Medulla oblongata (tissue), 1 donor: ENCODE measurements around the gene PRMT7.

Experiments used
- DNase-seq: peaks from one replicate; pipeline ENCODE4 v3.0.0-alpha.2; 2015; ENCODE audit errors: extremely low spot score

Gene PRMT7

DNA sequence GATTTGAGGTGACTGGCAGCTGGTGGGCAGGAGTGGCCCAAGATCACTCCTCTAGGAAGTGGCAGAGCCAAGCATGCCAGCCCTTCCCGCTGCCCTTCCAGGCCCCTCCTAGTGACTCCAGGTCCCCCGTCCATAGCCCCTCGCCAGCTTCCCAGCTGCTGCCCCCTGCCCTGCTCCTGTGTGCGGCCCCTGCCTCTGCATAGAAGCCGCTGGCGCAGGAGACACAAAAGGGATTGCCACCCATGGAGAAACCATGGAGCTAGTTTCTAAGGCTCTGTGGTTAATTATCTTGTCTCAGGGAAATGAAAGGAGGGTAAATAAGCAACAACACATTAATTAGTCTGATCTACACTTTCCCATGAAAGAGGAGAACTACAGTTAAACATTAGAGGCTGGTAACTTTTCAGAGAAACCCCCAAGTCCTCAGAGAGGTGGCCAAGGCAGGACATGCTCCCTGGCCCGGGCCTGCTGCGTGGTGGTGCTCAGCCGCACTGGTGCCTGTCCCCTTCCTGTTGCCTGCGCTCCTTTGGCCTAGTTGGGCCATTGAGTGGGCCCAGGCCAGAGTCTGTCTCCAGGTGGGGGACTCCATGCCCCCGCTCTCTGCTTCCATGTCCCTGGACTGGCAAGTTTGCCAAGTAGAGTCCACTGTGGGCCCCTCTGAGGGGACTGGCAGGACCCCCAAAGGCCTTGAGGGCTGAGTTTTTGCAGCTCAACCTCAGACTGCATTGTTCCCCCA, 65.2 kb downstream of the PRMT7 start:
- DNase-seq = no peak

GRCh38 chr16:68376590-68376989, 65.8 kb downstream of the PRMT7 start:
- DNase-seq = no peak

DNA sequence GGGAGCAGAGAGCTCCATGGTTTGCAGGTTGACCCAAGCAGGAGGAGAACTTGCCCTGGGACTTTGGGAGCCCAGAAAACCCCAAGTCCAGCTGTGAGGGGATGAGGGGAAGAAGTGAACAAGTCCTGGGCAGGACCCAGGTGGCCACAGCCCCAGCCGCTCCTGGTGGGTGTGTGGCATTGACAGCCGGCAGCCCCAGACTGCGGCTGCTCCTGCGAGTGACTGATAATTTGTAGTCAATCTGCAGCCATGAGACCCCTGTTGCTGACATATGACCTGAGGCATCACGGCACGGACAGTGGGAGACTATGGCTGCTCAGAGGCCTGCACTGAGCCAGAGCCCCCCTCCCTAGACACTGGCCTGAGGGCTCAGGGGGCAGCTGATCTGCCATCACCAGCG, 66.4 kb downstream of the PRMT7 start:
- no peak for DNase-seq

GRCh38 chr16:68377667-68378393, 67.0 kb downstream of the PRMT7 start:
- DNase-seq = peak; percentile 38

DNA sequence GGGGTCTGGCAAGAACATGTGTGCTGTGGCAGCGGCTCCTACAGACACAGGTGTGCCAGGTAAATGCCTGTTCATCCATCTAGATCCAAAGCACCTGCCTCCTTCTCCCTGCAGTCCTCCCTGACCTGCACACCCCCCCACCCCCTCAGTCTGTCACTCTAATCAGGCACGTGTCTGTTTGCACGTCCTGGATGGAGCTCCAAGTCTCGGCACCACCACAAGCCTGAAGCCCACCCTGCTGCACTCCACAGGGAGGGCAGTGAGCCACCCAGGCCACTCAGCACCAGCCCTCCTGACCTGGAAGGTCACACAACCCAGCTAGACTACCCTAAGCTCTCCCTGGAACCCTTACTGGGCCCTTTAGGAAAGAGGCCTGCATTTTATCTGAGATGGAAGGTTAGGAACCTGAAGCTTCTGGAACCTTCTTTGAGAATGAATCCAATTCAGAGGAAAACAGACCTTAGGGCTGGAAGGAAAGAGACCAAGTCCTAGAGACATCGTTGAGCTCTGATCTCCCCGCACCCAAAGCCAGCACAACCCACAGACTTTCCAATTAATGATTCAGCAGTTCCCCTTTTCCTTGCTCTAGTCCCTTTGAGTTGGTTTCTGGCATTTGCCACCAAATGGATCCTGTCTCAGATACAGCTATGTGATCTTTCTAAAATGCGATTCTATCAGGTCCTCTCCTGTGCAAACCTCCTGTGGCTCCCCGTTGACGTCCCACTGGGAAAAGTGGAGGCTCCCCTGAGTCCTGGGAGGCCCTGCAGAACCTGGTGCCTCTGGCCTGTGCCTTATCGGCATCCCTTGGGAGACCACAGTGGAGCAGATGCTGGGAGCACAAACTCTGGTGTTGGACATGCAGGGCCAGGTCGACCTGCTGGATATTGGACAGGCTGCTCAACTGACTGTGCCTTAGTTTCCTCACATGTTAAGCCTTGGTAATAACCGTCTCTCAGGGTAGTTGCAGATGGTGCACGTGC, 67.9 kb downstream of the PRMT7 start:
- DNase-seq = no peak

GRCh38 chr16:68379472-68380347, 68.9 kb downstream of the PRMT7 start:
- DNase-seq = no peak

DNA sequence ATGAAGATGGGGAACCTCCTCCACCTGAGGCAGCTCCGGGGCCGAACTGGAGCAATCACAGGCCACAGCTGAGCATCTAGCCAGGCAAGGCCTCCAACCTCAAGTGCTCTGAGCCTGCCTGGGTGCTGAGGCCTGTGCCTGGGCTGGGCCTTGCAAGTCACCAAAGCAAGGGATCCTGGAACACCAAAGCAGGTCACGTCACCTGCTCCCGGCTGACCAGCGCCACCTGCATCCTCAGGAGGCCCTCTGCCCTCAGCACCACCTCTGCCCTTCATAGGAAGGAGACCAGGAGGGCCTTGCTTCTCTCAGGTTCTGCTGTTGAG, 69.5 kb downstream of the PRMT7 start:
- no peak for DNase-seq

DNA sequence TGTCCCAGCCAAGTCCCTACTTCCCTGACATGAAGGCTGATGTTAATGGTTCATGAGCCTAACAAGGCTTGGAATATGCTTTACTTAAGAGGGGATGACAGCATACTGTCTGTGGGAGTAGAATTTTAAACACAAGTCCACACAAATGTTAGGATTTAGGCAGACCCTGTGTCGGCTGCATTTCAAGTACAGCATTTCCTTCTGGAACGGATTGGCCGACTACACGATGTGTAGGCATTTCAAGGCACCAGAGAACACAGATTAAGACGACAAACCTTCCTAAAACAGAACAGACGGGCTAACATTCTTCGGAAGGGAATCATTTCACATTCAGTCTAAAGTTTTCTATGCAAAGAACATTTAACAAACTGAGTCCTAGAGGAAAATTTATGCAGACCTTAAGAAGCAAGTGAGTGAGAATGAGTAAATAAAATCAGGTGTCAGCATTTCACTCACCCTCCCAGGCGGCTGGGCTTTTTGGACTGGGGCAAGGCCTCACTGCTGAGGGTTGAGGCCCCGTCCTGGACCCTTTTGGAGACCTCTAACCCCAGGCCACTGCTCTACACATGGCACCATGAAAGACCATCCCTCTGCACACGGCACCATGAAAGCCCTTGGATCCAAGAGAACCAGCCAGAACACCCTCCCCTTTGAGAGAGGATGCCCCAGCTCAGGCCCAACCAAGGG, 70.0 kb downstream of the PRMT7 start:
- DNase-seq = no peak

- DNase-seq = no peak
Observed at GRCh38 chr16:68381363-68381724, 70.5 kb downstream of the PRMT7 start.

GRCh38 chr16:68382296-68382718, 71.5 kb downstream of the PRMT7 start:
- DNase-seq = no peak

DNA sequence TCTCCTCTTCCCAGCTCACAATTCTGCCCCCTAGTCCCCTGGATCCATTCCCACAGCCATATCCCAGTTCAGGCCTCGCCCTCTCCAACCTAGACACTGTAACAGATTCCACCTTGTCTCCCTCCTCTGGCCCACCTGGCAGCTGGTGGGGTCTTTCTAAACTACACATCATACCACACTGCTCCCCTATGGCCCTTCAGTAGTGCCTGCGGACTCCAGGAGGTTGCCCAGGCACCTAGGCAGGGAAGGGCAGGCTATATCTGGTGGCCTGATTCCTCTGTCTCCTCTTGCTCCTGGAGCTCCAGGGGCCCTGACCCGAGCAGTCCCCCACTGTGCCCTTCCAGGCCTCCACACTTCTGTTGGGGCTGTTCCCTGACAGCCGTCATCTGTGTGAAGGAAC, 73.0 kb downstream of the PRMT7 start:
- DNase-seq = no peak

GRCh38 chr16:68384288-68385161, 73.7 kb downstream of the PRMT7 start:
- no peak for DNase-seq

DNA sequence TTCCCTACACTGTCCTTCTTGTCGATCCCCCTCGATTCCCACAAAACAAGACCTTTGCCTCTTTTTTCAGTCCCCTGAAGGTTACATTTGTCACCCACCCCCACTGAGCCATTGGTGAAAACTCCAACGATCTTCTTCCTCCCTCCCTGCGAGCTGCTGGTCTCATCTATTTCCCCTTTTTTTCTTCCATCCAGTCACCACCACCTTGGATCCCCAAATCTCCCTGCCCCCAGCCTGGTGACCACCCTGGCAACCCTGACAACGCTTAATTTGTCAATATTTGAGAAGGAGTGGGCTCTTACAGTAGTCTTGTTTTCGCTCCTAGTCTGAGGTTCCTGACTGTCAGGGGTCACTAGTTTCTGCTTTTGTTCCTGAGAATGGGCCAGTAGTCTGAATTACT, 74.6 kb downstream of the PRMT7 start:
- no peak for DNase-seq

GRCh38 chr16:68386628-68387027, 75.8 kb downstream of the PRMT7 start:
- DNase-seq = no peak

- no peak for DNase-seq
Observed at GRCh38 chr16:68387301-68387700, 76.5 kb downstream of the PRMT7 start.

DNA sequence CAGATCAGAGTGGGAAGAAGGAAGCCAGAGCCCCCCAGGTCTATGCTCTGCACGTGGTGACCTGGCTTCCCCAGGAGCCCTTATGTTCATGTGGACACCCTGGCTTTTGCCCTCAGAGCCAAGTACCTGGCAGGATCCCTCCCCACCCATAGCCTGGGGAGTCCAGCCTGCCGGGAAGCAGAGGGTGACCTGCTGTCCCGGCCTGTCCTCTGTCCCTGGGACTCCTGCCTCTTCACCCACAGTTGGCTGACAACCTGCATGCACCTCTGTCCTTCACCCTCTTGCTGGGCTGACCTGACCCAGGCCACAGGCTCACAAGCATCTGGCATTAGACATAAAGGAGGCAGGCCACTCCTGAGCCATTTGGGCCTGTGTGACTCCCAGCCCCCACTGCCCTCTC, 77.3 kb downstream of the PRMT7 start:
- no peak for DNase-seq

GRCh38 chr16:68389006-68389405, 78.2 kb downstream of the PRMT7 start:
- DNase-seq = peak; percentile 45

DNA sequence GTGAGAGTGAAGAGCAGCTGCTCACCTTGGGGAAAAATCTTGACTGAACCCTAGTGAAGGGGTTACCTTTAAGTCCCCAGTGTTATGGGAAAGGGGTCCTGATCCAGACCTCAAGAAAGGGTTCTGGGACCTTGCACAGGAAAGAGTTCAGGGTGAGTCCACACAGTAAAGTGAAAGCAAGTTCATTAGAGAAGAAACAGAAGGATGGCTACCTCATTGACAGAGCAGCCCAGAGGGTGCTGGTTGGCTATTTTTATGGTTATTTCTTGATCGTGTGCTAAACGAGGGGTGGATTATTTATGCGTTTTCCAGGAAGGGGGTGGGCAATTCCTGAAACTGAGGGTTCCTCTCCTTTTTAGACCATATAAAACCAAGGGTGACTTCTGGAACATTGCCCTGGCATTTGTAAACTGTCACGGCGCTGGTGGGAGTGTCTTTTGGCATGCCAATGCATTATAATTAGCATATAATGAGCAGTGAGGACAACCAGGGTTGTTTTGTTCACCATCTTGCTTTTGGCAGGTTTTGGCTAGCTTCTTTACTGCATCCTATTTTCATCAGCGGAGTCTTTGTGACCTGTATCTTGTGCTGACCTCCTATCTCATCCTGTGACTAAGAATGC, 79.0 kb downstream of the PRMT7 start:
- no peak for DNase-seq

DNA sequence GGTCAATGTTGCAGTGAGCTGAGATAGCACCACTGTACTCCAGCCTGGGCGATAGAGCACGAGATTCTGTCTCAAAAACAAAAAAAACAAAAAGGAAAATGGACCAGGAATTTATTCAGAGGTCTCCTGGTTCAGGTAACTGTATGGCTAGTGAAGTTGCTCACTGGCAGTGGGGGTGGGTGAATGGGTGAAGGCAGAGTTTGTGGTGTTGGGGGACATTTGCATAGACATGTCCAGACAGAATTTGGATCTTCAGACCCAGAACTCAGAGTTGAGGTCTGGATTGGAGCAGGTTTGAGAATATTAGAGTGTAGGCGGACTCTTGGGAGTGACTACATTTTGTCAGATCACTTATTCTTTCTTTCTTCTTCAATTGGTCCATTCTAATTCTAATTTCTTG, 82.5 kb downstream of the PRMT7 start:
- DNase-seq = no peak
